Transverse colon (tissue), 4 donors: ENCODE measurements around the gene GSTT2. TPM values are rescaled to one million over a fixed set of nuclear protein-coding genes. Genes with fewer than 3 reads are reported as not detected.
"Not testable (repeated sequence)": the region's sequence is repeated elsewhere in the genome, so short reads cannot be mapped to it uniquely, and the experiment has no call there.

Source experiments
- DNase-seq: peaks from one replicate; pipeline ENCODE4 v3.0.0-alpha.2; 2019
- H3K27ac ChIP-seq, 4 donors: fragments of 200-600 bp; sonication (generic); 2 replicates each; pipeline ENCODE4 v1.5.1; 2016 to 2018; ENCODE audit warnings: inconsistent platforms in 4 of 4
- H3K27me3 ChIP-seq: fragments of 200-600 bp; sonication (generic); 2 replicates; pipeline ENCODE4 v1.5.1; 2017; ENCODE audit warnings: inconsistent platforms
- H3K36me3 ChIP-seq, 4 donors: fragments of 200-600 bp; sonication (generic); 2 replicates each; pipeline ENCODE4 v1.5.1; 2017 to 2019; ENCODE audit warnings: inconsistent platforms in 4 of 4
- H3K4me1 ChIP-seq, 4 donors: fragments of 200-600 bp; sonication (generic); 2 replicates each; pipeline ENCODE4 v1.5.1; 2017 to 2020; ENCODE audit warnings: inconsistent platforms in 4 of 4
- H3K4me3 ChIP-seq, 4 donors: fragments of 200-600 bp; sonication (generic); 1 replicate in 1 of 4; 2 replicates in 3 of 4; pipeline versions ENCODE4 v1.5.1 to v1.6.1; 2017 to 2019; ENCODE audit warnings: inconsistent platforms in 4 of 4
- H3K9me3 ChIP-seq, 2 donors: fragments of 200-600 bp; sonication (generic); 2 replicates each; pipeline ENCODE4 v1.5.1; 2017 to 2019; ENCODE audit warnings: inconsistent platforms in 2 of 2
- EP300 ChIP-seq: sonication (generic); formaldehyde crosslinking; IDR thresholded peaks from one replicate; pipeline ENCODE4 v1.6.1; 2017; ENCODE audit warnings: antibody characterized with exemption, low read depth
- WGBS, 2 donors: methylation state at CpG; one replicate each; pipeline ENCODE4 v1.1.5; 2018; ENCODE audit warnings: low coverage in 1 of 2; 5-methylcytosine and 5-hydroxymethylcytosine counted together
- in situ Hi-C, 4 donors: fragments of 200-750 bp; cut with MboI; loops; one replicate each; pipeline versions ENCODE4 v1.15.0 to v1.15.1; 2017; ENCODE audit warnings: low sequenced_read_pairs in 3 of 4, low pct_ligation_motif_present in 1 of 4, low pct_unique_long_range_greater_than_20kb in 1 of 4
- intact Hi-C: fragments of 100-400 bp; cut with DNase I; formaldehyde crosslinking; loops from one replicate; pipeline ENCODE4 v1.15.1; 2023; ENCODE audit warnings: low total_unique reads
- total RNA-seq, 4 donors: library from RNA; depleted of rRNA; stranded (reverse); fragments of >200 nt; gene quantifications; one replicate each; pipeline ENCODE4 v1.1.0, GENCODE V29; 2016
- TF ChIP-seq, protein P1 (sequence below), 5 experiments: fragments of 200-600 bp in 3 of 5; fragments of 450-650 bp in 2 of 5; sonication (generic) in 3 of 5; IDR thresholded peaks; 1 replicate in 2 of 5; 2 replicates in 3 of 5; pipeline ENCODE4 v1.5.1; 2016 to 2017; ENCODE audit warnings: antibody characterized with exemption in 5 of 5, inconsistent platforms in 3 of 5, mild to moderate bottlenecking in 2 of 5, moderate library complexity in 1 of 5

GSTT2 gene
- total RNA-seq, 4 donors from 2014 or later: 0.41 to 7.0 TPM; not detected in 2

DNA sequence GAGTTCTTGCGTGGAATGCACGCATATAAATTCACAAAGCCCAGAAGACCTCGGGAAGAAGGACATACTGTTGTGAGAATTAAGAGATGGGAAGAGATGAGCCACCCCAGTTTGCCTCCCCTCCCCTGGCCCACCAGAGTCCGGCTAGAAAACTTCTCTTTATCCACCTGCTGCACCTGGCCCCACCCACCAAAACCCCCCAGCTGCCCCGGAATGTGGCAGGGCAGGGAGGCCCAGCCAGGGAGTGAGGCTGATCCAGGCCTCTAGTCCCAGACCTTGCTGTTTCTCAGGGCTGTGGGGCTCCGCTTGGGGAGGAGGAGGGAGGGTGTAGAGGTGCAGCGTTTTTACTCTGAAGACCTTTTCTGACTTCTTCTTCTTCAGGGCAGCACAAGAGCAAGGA is 633 bp downstream of the GSTT2 start:
- intact Hi-C loops, H3K9me3 ChIP-seq, H3K4me3 ChIP-seq, DNase-seq, in situ Hi-C loops, H3K27me3 ChIP-seq, H3K4me1 ChIP-seq, H3K36me3 ChIP-seq, H3K27ac ChIP-seq: not testable (repeated sequence)
- WGBS, 2 donors: no CpG with 5 or more reads among the region's 7 CpGs

DNA sequence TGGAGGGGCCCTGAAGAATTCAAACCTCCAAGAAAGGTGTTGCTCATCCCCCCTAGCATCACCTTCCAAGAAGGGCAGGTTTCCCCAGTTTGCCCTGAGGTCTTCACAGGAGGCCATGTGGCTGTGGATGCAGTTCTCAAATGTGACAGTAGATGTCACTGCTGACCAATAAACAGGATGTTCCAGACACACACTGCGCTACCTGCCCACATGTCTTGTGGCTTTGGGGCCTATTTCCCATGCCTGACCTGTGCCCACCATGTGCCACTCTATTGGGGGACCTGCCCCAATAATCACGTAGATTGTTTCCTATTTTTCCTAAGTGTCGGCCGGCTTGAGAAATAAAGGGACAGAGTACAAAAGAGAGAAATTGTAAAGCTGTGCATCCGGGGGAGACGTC is 4.5 kb downstream of the GSTT2 start:
- Histone ChIP-seq H3K27me3 (no peaks in the 10 kb centered on the region), H3K4me3 (no peak overlapping the region), H3K4me1 (no peaks in the 10 kb centered on the region), H3K36me3 (no peaks in the 10 kb centered on the region), H3K9me3 (no peaks in the 10 kb centered on the region), H3K27ac (no peak overlapping the region)
- in situ Hi-C loops: no loop called here
- no peak for TF ChIP-seq EP300
- TF ChIP-seq, protein P1, sequence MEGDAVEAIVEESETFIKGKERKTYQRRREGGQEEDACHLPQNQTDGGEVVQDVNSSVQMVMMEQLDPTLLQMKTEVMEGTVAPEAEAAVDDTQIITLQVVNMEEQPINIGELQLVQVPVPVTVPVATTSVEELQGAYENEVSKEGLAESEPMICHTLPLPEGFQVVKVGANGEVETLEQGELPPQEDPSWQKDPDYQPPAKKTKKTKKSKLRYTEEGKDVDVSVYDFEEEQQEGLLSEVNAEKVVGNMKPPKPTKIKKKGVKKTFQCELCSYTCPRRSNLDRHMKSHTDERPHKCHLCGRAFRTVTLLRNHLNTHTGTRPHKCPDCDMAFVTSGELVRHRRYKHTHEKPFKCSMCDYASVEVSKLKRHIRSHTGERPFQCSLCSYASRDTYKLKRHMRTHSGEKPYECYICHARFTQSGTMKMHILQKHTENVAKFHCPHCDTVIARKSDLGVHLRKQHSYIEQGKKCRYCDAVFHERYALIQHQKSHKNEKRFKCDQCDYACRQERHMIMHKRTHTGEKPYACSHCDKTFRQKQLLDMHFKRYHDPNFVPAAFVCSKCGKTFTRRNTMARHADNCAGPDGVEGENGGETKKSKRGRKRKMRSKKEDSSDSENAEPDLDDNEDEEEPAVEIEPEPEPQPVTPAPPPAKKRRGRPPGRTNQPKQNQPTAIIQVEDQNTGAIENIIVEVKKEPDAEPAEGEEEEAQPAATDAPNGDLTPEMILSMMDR (IDR thresholded peaks at IDR 0.05): peak in 1 of 5 experiments; percentile 48
- intact Hi-C loops: no loop called here
- WGBS, 2 donors: no CpG with 5 or more reads among the region's 6 CpGs
- no peak for DNase-seq

DNA sequence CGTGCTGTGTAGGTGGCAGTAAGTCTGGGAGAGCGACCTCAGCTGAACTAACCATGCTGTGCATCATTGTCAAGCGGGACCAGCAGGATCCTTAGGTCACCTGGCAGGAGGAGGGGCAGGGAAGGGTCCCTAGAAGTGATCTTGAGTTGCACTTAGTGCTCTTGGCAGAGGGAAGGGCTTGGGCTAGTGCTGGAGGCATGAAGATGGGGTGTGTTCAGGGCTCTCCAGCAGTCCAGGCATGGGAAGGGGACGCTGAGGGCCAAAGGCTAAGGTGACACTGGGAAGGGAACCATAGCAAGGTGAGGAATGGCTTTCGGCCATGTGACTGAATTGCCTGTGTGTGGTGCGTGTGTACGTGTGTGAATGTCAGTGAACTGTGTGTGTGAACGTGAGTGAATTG is 6.2 kb downstream of the GSTT2 start:
- WGBS, 2 donors: no CpG with 5 or more reads among the region's 8 CpGs
- H3K4me3 ChIP-seq, H3K27ac ChIP-seq, in situ Hi-C loops, DNase-seq, H3K27me3 ChIP-seq, H3K9me3 ChIP-seq, H3K36me3 ChIP-seq, H3K4me1 ChIP-seq, intact Hi-C loops: not testable (repeated sequence)

DNA sequence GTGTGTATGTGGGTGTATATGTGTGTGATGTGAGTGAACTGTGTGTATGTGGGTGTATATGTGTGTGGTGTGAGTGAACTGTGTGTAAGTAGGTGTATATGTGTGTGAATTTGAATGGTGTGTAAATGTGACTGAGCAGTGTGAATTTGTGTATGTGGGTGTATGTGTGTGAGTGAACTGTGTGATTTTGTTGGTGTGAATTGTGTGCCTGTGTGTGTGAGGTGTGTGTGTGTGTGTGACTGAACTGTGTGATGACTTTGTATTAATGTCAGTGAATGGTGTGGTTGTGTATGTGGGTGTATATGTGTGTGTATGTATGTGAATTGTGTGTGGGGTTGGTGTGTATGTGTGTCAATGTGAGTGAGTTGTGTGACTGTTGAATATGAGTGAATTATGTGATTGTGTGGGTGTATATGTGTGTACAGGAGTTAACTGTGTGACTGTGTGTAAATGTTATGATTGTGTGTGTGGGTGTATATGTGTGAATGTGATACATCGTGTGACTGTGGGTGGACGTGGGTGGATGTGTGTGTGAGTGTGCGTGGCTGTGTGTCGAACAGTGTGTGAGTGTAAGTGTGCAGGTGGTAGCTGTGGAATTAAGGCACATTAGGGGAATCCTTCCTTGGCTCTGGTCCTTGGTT is 6.7 kb downstream of the GSTT2 start:
- in situ Hi-C loops, H3K4me1 ChIP-seq, DNase-seq, H3K9me3 ChIP-seq, intact Hi-C loops, H3K27me3 ChIP-seq, H3K36me3 ChIP-seq, H3K4me3 ChIP-seq, H3K27ac ChIP-seq: not testable (repeated sequence)
- no CpG with 5 or more reads among the region's 4 CpGs for WGBS, 2 donors

DNA sequence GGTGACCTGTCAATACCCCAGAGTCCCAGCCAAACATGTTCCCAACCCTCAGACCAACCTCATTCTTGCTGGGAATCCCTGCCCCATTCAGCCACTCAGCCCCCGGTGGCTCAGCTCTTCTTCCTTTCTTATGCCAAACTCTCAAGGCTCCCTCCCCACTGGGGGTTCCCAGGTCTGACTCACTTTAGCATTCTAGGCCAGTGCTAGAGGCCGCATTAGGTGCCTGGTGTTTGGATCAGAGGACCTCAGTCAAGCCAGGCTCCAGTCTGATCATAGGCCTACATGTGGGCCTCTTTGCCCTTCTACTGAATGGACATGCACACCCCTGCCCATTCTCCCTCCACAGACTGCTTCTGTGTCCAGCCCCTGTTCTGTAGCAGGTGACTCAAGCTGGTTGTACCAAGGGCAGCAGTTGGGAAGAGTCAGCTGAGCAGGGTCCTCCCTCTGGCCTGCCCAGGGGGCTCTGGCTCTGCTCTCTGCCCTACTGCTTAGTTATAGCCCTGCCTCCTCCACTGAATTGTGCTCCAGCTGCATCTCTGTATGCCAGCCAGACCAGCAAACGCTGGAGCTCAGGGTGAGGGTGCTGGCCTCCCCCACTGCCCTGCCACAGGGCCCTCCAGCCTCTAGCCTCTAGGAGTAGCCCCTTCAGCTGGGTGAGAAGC is 9.8 kb downstream of the GSTT2 start:
- H3K4me1 ChIP-seq, H3K27ac ChIP-seq, H3K36me3 ChIP-seq, H3K9me3 ChIP-seq, DNase-seq, H3K27me3 ChIP-seq, intact Hi-C loops, H3K4me3 ChIP-seq, in situ Hi-C loops: not testable (repeated sequence)
- 50% methylated on average over 1 of the region's 3 CpGs; no CpG with 5 or more reads in 1 of the 2 donors for WGBS, 2 donors

DNA sequence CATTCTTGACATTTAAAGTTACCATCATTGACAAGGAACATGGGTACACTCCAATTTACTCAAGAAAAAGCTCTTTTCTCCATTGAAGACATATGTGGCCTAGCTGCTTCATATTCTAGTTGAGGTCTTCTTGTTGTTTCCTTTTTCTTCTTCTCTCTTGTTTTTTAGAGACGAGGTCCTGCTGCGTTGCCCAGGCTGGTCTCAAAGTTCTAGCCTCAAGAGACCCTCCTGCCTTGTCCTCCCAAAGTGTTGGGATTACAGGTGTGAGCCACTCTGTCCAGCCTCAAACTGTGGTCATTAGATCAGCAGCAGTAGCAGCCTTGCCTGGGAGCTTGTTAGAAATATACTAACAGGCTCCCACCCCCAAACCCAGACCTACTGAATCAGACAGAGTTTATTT is 13.1 kb downstream of the GSTT2 start:
- H3K4me1 ChIP-seq, DNase-seq, H3K27me3 ChIP-seq, H3K27ac ChIP-seq, intact Hi-C loops, H3K4me3 ChIP-seq, H3K36me3 ChIP-seq, in situ Hi-C loops, H3K9me3 ChIP-seq: not testable (repeated sequence)
- WGBS, 2 donors: 50 to 71% methylated on average over 2 of the region's 2 CpGs

DNA sequence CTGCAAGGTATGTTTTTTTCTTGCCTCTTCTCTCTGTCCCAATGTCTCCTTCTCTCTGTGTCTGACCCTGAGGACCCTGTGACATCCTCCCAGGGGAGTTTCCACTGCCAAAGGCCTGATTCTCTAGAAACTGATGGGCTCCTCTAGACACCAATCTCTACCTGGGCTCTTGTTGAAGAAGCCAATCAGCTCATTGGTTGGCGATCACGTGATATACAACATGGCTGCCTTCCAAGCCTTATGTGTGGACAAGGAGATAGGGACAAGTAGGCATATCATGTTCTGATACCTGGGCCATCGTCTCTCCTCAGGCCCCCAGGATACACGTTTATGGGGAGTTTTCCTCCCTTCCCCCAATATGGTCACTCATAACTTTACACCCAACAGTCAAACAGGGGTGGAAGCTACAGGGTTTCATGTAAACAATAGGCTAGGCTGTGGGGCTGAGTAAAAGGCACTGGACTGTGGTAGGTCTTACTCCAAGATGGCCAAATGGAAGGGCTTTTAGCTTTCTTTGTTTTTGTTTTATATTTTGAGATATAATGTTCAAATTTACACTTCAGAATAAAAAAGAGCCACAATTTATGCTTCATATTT is 13.7 kb downstream of the GSTT2 start:
- DNase-seq, in situ Hi-C loops, H3K4me1 ChIP-seq, H3K27ac ChIP-seq, intact Hi-C loops, H3K9me3 ChIP-seq, H3K4me3 ChIP-seq, H3K27me3 ChIP-seq, H3K36me3 ChIP-seq: not testable (repeated sequence)
- 50% methylated on average over 4 of the region's 4 CpGs; no CpG with 5 or more reads in 1 of the 2 donors for WGBS, 2 donors
